Posterior vena cava (tissue), 2 donors: Measurements from ENCODE around the gene CARMIL3. TPM values are rescaled to one million over a fixed set of nuclear protein-coding genes. Genes with fewer than 3 reads are reported as not detected.

Source experiments
- DNase-seq: peaks from one replicate; pipeline ENCODE4 v3.0.0-alpha.2; 2020; ENCODE audit warnings: low spot score
- intact Hi-C, 2 donors: fragments of 100-400 bp; cut with DNase I; formaldehyde crosslinking; loops; one replicate each; pipeline versions ENCODE4 v1.14.1 to v1.14.2; 2022 to 2023
- total RNA-seq, 2 donors: library from RNA; stranded (reverse); fragmentation: NEBNext Ultra II Directional; extraction: Animal tissue kit (Norgen Biotek cat#: 25700); gene quantifications; one replicate each; pipeline ENCODE4 v1.2.1, GENCODE V29; 2021
- donor health status: DM: yes; HTN: yes; CAD: no.
- donor health status: DM: yes; HTN: yes; CAD: no.

The CARMIL3 gene
- total RNA-seq, 2 donors from 2014 or later, result 0.14 to 0.23 TPM

DNA sequence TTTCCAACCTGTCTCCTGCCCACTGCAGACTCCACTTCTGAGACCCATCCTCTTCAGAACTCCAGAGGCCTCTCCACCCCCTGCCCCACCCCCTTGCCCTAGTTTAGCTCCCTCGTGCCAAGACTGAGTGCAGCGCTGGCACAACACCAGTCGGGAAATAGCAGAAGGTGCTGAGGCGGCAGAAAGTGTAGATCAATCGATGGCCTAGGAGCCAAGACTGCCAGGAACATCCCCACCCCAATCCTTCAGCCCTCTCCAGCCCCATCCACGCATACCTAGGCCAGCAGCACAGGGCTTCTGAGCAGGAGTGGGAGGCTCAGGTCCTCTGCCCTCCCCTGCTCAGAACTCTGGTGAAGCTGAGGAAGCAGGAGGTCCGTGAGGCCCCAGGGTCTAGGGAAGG, 20.6 kb downstream of the CARMIL3 start:
- intact Hi-C loops, result no loop called here

DNA sequence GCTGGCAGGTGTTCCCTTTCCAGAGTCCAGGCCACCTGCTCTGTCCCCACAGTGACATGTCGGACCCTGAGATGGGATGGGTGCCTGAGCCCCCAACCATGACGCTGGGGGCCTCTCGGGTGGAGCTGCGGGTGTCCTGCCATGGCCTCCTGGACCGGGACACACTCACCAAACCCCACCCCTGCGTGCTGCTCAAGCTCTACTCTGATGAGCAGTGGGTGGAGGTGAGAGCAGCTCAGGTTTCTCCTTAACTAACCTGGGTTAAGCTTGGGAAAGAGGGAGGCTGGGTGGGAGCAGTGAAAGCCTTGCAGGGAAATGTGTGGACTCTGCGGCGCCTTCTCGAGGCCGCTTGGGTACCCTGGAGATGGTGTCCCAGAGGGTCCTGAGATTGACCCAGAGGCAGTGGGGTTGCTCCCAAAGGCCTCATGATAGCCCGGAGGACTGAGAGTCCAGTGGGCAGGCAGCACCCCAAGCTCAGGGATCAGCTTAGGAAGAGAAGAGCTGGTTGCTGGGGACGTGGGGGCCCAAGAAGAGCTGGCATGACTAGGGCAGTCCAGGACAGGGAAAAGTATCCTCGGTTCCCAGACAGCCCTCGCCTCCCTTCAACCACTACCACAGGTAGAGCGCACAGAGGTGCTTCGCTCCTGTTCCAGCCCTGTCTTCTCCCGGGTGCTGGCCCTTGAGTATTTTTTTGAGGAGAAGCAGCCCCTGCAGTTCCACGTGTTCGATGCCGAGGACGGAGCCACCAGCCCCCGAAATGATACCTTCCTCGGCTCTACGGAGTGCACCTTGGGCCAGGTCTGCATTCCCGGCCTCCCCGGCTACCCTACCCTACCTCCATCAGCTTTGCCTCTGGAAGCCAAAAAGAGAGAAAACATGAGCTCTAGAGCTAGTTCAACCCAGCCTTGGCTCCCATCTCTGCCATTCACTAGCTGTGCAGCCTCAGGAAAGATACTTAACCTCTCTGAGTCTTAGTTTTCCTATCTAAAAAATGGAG, 21.4 kb downstream of the CARMIL3 start:
- no peak for DNase-seq
- intact Hi-C loops, result no loop called here

More for the DNA sequence above, 20.6 kb downstream of the CARMIL3 start:
- DNase-seq, result no peak

- no peak for DNase-seq
- intact Hi-C loops, result no loop called here
Observed at GRCh38 chr14:24074625-24075484, 23.0 kb downstream of the CARMIL3 start.

- intact Hi-C loops, result no loop called here
- DNase-seq, result no peak
Observed at GRCh38 chr14:24075485-24076301, 23.9 kb downstream of the CARMIL3 start.

DNA sequence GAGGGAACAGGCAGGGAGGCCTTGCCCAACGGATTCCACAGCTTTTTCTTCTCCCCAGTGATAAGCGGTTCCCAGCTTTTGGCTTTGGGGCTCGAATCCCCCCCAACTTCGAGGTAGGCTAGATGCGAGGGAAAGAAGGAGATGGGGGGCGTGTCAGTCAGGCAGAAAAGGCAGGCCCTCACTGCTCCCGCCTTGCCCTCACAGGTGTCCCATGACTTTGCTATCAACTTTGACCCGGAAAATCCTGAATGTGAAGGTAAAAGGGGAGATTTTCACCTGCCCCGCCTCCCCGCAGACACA, 24.4 kb downstream of the CARMIL3 start:
- DNase-seq, result no peak
- intact Hi-C loops, result no loop called here

GRCh38 chr14:24077086-24077485, 25.3 kb downstream of the CARMIL3 start:
- no peak for DNase-seq
- intact Hi-C loops, result no loop called here

DNA sequence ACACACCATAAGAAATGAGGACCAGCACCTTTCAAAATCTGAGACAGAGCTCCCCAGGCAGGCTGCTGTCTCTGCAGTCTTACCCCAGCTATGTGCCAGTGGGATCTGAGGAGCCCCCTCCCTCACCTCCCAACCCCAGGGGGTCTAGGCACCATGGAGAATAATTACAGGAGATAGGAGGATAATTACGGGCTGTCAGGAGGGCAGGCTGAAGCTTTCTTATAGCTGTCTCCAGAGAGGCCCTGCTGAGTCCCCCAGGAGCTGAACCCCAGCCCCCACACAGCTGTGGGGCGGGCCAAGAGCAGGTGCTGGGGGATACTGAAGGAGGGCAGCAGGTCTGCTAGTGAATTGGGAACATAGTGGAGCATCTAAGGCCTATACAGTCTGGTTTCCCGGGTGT, 26.3 kb downstream of the CARMIL3 start:
- intact Hi-C loops, result no loop called here
- no peak for DNase-seq

DNA sequence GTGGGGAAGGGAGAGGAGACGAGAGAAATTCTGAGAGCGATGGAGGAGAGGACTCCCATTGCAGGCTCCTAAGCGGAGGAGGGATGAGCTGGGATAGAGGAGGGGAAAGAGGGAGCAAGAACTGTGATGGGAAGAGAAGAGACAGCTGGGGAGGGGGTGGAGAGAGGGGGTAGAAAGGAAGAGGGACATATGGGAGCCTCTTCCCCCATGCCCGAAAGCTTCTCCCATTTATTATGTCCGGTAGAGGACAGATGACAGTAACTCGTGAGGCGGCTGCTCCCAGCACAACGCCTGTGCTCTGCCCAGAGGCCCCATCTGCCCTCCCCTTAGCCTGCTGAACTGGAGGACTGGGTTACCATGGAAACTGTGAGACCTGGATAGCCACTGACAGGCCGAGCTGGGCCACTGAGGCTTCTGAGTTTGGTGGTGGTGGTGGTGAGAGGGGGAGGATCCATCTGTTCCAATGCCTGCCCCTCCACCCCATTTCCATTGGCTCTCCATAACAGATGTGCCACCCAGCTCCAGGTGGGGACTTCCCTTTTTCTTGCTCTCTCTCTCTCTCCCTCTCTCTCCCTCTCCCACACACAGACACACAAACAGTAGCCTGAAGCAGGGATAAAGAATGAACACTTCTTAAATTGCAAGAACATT, 27.8 kb downstream of the CARMIL3 start:
- intact Hi-C loops, result no loop called here
- DNase-seq, result no peak

- DNase-seq, result no peak
- intact Hi-C loops, result no loop called here
Observed at GRCh38 chr14:24080142-24080530, 28.3 kb downstream of the CARMIL3 start.

DNA sequence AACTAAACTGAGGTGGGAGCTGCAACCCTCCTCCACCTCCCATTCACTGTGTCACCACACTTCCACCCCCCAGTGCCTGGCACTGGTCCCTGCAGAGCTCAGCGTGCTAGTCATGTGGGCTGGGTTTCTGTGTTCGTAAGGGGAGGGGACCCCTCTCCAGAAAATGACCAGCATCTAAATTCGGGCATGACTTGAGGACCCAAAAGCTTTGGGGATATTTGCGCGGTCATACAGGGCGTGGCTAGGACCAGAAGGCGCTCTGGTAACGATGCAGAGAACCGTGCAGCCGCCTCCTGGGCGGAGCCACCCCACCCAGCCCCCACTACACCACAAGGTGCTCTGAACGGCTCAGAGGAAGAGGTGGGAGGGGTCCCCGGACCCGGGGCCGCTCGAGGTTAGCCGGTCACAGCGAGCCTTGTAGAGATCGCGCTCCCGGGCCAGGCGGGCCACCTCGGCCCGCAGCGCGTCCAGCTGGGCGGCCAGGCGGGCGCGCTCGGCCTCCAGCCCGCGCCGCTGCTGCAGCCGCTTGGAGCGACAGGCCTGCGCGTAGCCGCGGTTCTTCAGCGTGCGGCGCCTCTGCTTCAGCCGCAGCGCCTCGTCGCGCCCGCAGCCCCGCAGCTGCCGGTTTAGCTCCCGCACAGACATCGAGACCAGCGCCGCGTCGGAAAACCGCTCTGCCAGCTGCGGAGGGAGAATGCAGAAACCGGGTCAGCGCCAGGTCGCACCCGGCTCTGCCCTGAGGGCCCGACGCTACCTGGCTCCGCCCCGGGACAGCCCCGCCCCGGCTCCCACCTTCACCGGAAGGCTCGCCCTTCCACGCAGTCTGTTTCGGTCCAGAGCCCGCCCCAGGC, 29.3 kb downstream of the CARMIL3 start:
- intact Hi-C loops, result no loop called here
- no peak for DNase-seq

DNA sequence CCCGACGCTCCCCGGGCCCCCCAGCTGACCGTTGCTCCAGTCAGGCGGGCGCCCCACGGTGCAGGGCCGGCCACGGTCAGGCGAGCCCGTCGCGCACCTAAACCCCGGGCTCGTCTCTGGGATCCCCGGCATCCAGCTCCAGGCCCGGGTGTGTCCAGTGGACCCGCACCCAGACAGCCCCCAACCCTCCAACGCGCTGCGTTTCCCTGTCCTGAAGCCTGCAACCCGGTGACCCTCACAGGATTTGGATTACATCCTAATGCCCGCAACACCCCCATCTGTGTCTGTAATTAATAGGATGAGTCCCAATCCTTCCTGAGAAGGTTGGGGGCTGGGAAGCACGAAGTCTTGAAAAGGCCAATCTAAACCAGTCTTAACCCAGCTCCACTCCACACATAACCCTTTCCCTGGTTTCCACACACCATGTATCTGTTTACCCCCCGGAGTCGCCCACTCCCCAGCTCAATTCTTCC, 30.0 kb downstream of the CARMIL3 start:
- DNase-seq, result no peak
- intact Hi-C loops, result no loop called here

DNA sequence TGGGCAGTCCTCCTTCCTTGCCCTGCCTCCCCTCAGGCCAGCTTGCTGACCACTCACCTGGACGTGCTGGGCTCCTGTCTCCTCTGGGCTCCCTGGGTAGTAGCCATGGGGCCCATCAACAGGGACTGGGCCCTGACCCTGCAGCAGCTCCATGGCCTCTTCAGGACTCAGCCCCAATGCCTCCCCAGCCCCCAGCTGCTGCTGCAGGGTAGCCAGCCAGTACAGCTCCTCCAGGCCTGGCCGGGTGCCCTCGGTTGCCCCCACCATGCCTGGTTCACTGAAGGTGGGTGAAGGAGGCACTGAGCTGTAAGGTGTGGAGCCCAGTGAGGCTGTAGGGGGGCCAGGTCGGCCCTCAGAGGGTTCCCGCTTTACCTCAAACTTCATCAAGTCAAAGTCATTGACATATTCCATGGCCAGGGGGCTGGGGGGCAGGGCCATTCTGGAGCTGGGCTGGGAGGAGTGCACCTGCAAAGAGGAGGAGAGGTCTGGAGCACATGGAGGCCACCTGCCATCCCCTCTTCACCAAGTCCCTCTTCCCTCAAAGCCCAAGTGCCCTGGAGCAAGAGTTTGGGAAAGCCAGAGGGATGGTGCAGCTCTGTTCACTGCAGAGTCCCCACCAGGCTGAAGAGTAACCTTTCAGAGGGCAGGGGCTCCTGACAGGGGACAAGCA, 30.7 kb downstream of the CARMIL3 start:
- DNase-seq, result no peak
- intact Hi-C loops, result no loop called here

DNA sequence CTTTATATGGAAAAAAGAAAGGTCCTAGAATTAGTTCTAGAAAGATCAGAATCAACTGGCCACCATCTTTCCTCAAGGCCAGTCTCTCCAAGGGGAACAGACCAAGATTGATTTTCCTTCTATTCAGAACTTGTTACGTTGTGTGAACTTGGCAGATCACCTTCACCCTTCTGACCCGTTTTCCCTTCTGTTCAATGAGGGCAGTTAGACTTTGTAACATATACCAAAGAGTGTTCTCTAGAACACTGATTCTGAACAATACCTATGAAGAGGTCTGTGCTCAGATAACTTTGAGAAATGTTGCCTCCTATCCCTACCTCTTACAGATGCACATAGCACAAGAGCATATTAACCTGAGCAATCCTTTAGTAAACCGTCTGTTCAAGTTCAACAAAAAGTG, 31.7 kb downstream of the CARMIL3 start:
- intact Hi-C loops, result no loop called here
- DNase-seq, result no peak

GRCh38 chr14:24084440-24084839, 32.6 kb downstream of the CARMIL3 start:
- intact Hi-C loops, result no loop called here
- DNase-seq, result no peak

DNA sequence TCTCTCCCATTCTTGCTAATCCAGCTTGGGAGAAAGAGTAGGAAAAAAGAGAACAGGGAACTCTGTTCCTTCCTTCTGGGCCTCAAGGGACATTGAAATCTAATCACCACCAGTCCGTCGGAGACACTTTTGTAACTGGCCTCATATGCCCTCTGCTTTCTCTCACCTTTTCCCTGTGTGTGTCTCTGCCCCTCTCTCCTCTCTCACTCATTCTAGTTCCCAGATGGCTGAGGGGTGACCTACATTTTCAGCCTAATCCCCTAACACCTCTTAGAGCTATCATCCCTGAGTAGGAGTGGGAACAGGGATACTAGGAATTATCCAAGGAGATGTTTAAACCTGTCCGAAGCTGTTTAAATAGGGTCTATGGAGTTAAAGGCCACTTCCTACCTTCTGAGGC, 33.4 kb downstream of the CARMIL3 start:
- DNase-seq, result no peak
- intact Hi-C loops, result no loop called here

DNA sequence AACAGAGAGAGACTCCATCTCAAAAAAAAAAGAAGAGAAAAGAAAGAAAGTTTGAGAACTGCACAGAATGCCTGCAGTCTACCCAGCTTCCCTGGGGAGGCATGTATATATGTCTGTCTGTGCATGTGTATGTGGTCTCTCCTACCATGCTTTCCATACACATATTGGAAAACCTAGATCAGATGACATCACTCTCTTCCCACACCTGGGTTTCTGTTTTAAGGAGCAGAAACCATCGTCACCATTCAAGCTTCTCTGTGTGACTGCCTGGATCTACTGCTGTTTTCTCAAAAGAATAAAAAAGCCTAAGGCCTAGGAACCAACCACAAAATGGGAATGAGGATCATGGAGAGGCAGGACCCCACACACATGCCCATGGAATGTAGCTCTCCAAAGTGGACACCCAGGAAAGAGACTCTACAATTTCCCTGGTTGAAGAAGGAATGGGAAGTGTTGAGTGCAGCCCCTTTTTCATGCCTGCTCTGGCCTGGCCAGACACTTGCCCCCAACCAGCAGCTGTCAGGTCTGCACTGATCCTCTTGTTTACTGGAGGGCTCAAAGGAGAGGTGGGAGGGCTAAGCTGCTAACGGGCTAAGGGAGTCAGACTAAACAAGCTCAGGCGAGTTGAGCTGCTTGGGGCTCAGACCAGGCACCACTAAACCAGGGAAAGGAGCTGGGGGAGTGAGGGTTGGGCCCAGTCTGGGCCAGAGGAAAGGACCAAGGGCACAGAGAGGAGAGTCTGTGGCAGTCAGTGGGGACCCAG, 34.6 kb downstream of the CARMIL3 start:
- intact Hi-C loops, result no loop called here
- DNase-seq, result no peak

DNA sequence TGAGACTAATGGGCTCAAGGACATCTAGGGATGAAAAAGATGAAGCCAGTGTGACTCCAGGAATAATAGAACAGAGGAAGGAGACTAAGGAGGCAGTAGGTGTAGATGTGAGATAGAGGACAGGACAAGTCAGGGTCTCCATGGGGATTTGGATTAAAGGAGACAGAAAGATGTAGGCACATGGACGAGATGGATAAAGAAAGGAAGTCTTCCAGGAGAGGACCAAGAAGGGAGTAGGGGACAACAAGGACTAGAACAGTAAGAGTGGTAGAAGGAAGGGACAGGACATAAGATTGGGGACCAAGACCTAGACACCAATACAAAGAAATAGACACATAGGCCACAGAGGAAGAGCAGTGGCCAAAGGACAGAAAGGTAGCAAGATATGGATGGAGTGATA, 35.2 kb downstream of the CARMIL3 start:
- DNase-seq, result no peak
- intact Hi-C loops, result no loop called here
